Stimulated activated memory B cell treated with anti-CD40 and anti-IgM and Interleukin-4, amounts not matched to agents 10 μg/mL and 1 μg/mL and 100 μg/mL, for 72 hours (primary cell): ENCODE measurements around the gene NDUFS4.

Source experiments
- ATAC-seq: fragments of 150-1000 bp; cut with Tn5 transposase; 2 replicates; pipeline ENCODE4 v1.10.0; 2021
- H3K27ac Mint-ChIP-seq: one replicate; pipeline ENCODE4 v1.8.0; 2022; ENCODE audit warnings: mild to moderate bottlenecking, mixed read lengths
- H3K27me3 Mint-ChIP-seq: one replicate; pipeline ENCODE4 v1.8.0; 2022; ENCODE audit warnings: mixed read lengths
- H3K36me3 Mint-ChIP-seq: one replicate; pipeline ENCODE4 v1.8.0; 2022; ENCODE audit warnings: mixed read lengths
- H3K4me1 Mint-ChIP-seq: one replicate; pipeline ENCODE4 v1.8.0; 2022; ENCODE audit warnings: mixed read lengths
- H3K4me3 Mint-ChIP-seq: one replicate; pipeline ENCODE4 v1.8.0; 2022; ENCODE audit warnings: mild to moderate bottlenecking, moderate library complexity, mixed read lengths
- H3K9me3 Mint-ChIP-seq: one replicate; pipeline ENCODE4 v1.8.0; 2022; ENCODE audit warnings: mixed read lengths

Gene NDUFS4

GRCh38 chr5:53556001-53556400 lies 4.4 kb upstream of the NDUFS4 start:
- no peak overlapping the region for H3K27ac Mint-ChIP-seq
- peaks cover 6% of the 10 kb centered on the region for H3K4me1 Mint-ChIP-seq
- no peaks in the 10 kb centered on the region for H3K36me3 Mint-ChIP-seq
- ATAC-seq: no peak
- peaks cover 2% of the 10 kb centered on the region for H3K9me3 Mint-ChIP-seq
- H3K4me3 Mint-ChIP-seq: no peak overlapping the region
- peaks cover 43% of the 10 kb centered on the region for H3K27me3 Mint-ChIP-seq

- H3K4me3 Mint-ChIP-seq: no peak overlapping the region
- no peaks in the 10 kb centered on the region for H3K36me3 Mint-ChIP-seq
- no peak for ATAC-seq
- H3K27ac Mint-ChIP-seq: no peak overlapping the region
- peaks cover 2% of the 10 kb centered on the region for H3K9me3 Mint-ChIP-seq
- peaks cover 39% of the 10 kb centered on the region for H3K27me3 Mint-ChIP-seq
- H3K4me1 Mint-ChIP-seq: peaks cover 16% of the 10 kb centered on the region
Measured at GRCh38 chr5:53557386-53557785, 3.1 kb upstream of the NDUFS4 start.

- Mint-ChIP-seq H3K4me3 (no peak overlapping the region), H3K36me3 (no peaks in the 10 kb centered on the region), H3K4me1 (peaks cover 29% of the 10 kb centered on the region), H3K9me3 (peaks cover 2% of the 10 kb centered on the region), H3K27ac (no peak overlapping the region), H3K27me3 (peaks cover 34% of the 10 kb centered on the region)
- no peak for ATAC-seq
Measured at GRCh38 chr5:53558966-53559365, 1.5 kb upstream of the NDUFS4 start.

GRCh38 chr5:53560028-53560427 lies 411 bp upstream of the NDUFS4 start:
- Mint-ChIP-seq H3K36me3 (no peaks in the 10 kb centered on the region), H3K27me3 (peaks cover 24% of the 10 kb centered on the region), H3K9me3 (peaks cover 2% of the 10 kb centered on the region), H3K4me3 (peak overlapping the region; percentile 88), H3K27ac (peak overlapping the region; percentile 94), H3K4me1 (peaks cover 38% of the 10 kb centered on the region)
- no peak for ATAC-seq

- H3K9me3 Mint-ChIP-seq: no peaks in the 10 kb centered on the region
- no peak overlapping the region for H3K4me3 Mint-ChIP-seq
- H3K27me3 Mint-ChIP-seq: no peaks in the 10 kb centered on the region
- no peak overlapping the region for H3K27ac Mint-ChIP-seq
- H3K4me1 Mint-ChIP-seq: peaks cover 49% of the 10 kb centered on the region
- H3K36me3 Mint-ChIP-seq: peaks cover 22% of the 10 kb centered on the region
- no peak for ATAC-seq
Measured at GRCh38 chr5:53568401-53568800, 8.0 kb downstream of the NDUFS4 start.

- no peak for ATAC-seq
- peaks cover 44% of the 10 kb centered on the region for H3K4me1 Mint-ChIP-seq
- H3K27me3 Mint-ChIP-seq: no peaks in the 10 kb centered on the region
- H3K9me3 Mint-ChIP-seq: no peaks in the 10 kb centered on the region
- H3K27ac Mint-ChIP-seq: no peak overlapping the region
- peaks cover 22% of the 10 kb centered on the region for H3K36me3 Mint-ChIP-seq
- no peak overlapping the region for H3K4me3 Mint-ChIP-seq
Measured at GRCh38 chr5:53568871-53569270, 8.4 kb downstream of the NDUFS4 start.

- no peak overlapping the region for H3K4me3 Mint-ChIP-seq
- no peak overlapping the region for H3K27ac Mint-ChIP-seq
- no peaks in the 10 kb centered on the region for H3K27me3 Mint-ChIP-seq
- no peaks in the 10 kb centered on the region for H3K9me3 Mint-ChIP-seq
- H3K4me1 Mint-ChIP-seq: peaks cover 39% of the 10 kb centered on the region
- ATAC-seq: no peak
- H3K36me3 Mint-ChIP-seq: peaks cover 22% of the 10 kb centered on the region
Measured at GRCh38 chr5:53569453-53569852, 9.0 kb downstream of the NDUFS4 start.

- Mint-ChIP-seq H3K4me3 (no peak overlapping the region), H3K27ac (no peak overlapping the region), H3K9me3 (no peaks in the 10 kb centered on the region), H3K27me3 (no peaks in the 10 kb centered on the region), H3K36me3 (peaks cover 14% of the 10 kb centered on the region), H3K4me1 (peaks cover 35% of the 10 kb centered on the region)
- no peak for ATAC-seq
Measured at GRCh38 chr5:53571403-53571802, 11.0 kb downstream of the NDUFS4 start.

- peaks cover 58% of the 10 kb centered on the region for H3K4me1 Mint-ChIP-seq
- H3K36me3 Mint-ChIP-seq: peaks cover 14% of the 10 kb centered on the region
- no peak overlapping the region for H3K27ac Mint-ChIP-seq
- H3K27me3 Mint-ChIP-seq: no peaks in the 10 kb centered on the region
- H3K4me3 Mint-ChIP-seq: no peak overlapping the region
- H3K9me3 Mint-ChIP-seq: no peaks in the 10 kb centered on the region
- no peak for ATAC-seq
Measured at GRCh38 chr5:53575101-53575500, 14.7 kb downstream of the NDUFS4 start.

- peaks cover 62% of the 10 kb centered on the region for H3K4me1 Mint-ChIP-seq
- no peak overlapping the region for H3K4me3 Mint-ChIP-seq
- ATAC-seq: no peak
- H3K36me3 Mint-ChIP-seq: peaks cover 17% of the 10 kb centered on the region
- H3K9me3 Mint-ChIP-seq: no peaks in the 10 kb centered on the region
- H3K27me3 Mint-ChIP-seq: no peaks in the 10 kb centered on the region
- H3K27ac Mint-ChIP-seq: no peak overlapping the region
Measured at GRCh38 chr5:53575831-53576230, 15.4 kb downstream of the NDUFS4 start.

- H3K27me3 Mint-ChIP-seq: no peaks in the 10 kb centered on the region
- H3K27ac Mint-ChIP-seq: no peak overlapping the region
- peaks cover 62% of the 10 kb centered on the region for H3K4me1 Mint-ChIP-seq
- H3K4me3 Mint-ChIP-seq: no peak overlapping the region
- peaks cover 19% of the 10 kb centered on the region for H3K36me3 Mint-ChIP-seq
- ATAC-seq: no peak
- H3K9me3 Mint-ChIP-seq: no peaks in the 10 kb centered on the region
Measured at GRCh38 chr5:53576674-53577073, 16.2 kb downstream of the NDUFS4 start.

- Mint-ChIP-seq H3K4me1 (peaks cover 53% of the 10 kb centered on the region), H3K27me3 (no peaks in the 10 kb centered on the region), H3K36me3 (peaks cover 19% of the 10 kb centered on the region), H3K9me3 (no peaks in the 10 kb centered on the region), H3K27ac (peak overlapping the region; percentile 28), H3K4me3 (no peak overlapping the region)
- ATAC-seq: no peak
Measured at GRCh38 chr5:53578854-53579253, 18.4 kb downstream of the NDUFS4 start.

GRCh38 chr5:53580547-53580946 lies 20.1 kb downstream of the NDUFS4 start:
- Mint-ChIP-seq H3K27me3 (no peaks in the 10 kb centered on the region), H3K4me1 (peaks cover 53% of the 10 kb centered on the region), H3K4me3 (no peak overlapping the region), H3K9me3 (no peaks in the 10 kb centered on the region), H3K27ac (no peak overlapping the region), H3K36me3 (peaks cover 26% of the 10 kb centered on the region)
- no peak for ATAC-seq

- Mint-ChIP-seq H3K27ac (no peak overlapping the region), H3K27me3 (no peaks in the 10 kb centered on the region), H3K9me3 (no peaks in the 10 kb centered on the region), H3K4me1 (peaks cover 38% of the 10 kb centered on the region), H3K36me3 (peaks cover 26% of the 10 kb centered on the region), H3K4me3 (no peak overlapping the region)
- ATAC-seq: no peak
Measured at GRCh38 chr5:53582225-53582624, 21.8 kb downstream of the NDUFS4 start.

- Mint-ChIP-seq H3K9me3 (no peaks in the 10 kb centered on the region), H3K27ac (no peak overlapping the region), H3K4me1 (peaks cover 55% of the 10 kb centered on the region), H3K27me3 (no peaks in the 10 kb centered on the region), H3K4me3 (no peak overlapping the region), H3K36me3 (peaks cover 9% of the 10 kb centered on the region)
- ATAC-seq: no peak
Measured at GRCh38 chr5:53590759-53591158, 30.3 kb downstream of the NDUFS4 start.

GRCh38 chr5:53594419-53594818 lies 34.0 kb downstream of the NDUFS4 start:
- no peak overlapping the region for H3K4me3 Mint-ChIP-seq
- H3K4me1 Mint-ChIP-seq: peaks cover 58% of the 10 kb centered on the region
- H3K36me3 Mint-ChIP-seq: peaks cover 17% of the 10 kb centered on the region

GRCh38 chr5:53597894-53598293 lies 37.5 kb downstream of the NDUFS4 start:
- no peak overlapping the region for H3K4me3 Mint-ChIP-seq

More at GRCh38 chr5:53594419-53594818, 34.0 kb downstream of the NDUFS4 start:
- Mint-ChIP-seq H3K9me3 (no peaks in the 10 kb centered on the region), H3K27me3 (no peaks in the 10 kb centered on the region), H3K27ac (no peak overlapping the region)
- ATAC-seq: no peak

More at GRCh38 chr5:53597894-53598293, 37.5 kb downstream of the NDUFS4 start:
- Mint-ChIP-seq H3K4me1 (peaks cover 27% of the 10 kb centered on the region), H3K36me3 (peaks cover 19% of the 10 kb centered on the region), H3K27me3 (no peaks in the 10 kb centered on the region), H3K9me3 (no peaks in the 10 kb centered on the region), H3K27ac (no peak overlapping the region)
- no peak for ATAC-seq
